CD14-positive monocyte (primary cell): ENCODE results near the gene SEPTIN5. TPM values are rescaled to one million over a fixed set of nuclear protein-coding genes. Genes with fewer than 3 reads are reported as not detected.

Experiments
- DNase-seq, 3 donors: peaks; one replicate each; pipeline ENCODE4 v3.0.0-alpha.2; 2011 to 2022
- H2AFZ ChIP-seq: 2 replicates; pipeline ENCODE4 v1.6.0; 2012; ENCODE audit warnings: mild to moderate bottlenecking, low read depth, low read length, inconsistent platforms; ENCODE audit not compliant: insufficient read depth, poor library complexity, severe bottlenecking
- H3K27ac ChIP-seq, 2 donors: 1 replicate in 1 of 2; 2 replicates in 1 of 2; pipeline ENCODE4 v1.5.1; 2012 to 2013; ENCODE audit warnings: low read length in 2 of 2, control low read depth in 1 of 2, inconsistent platforms in 1 of 2, low read depth in 1 of 2, mild to moderate bottlenecking in 1 of 2
- H3K27me3 ChIP-seq, 2 donors: one replicate each; pipeline versions ENCODE4 v1.6.0 to v1.6.1; 2011 to 2013; ENCODE audit warnings: low read length in 2 of 2; ENCODE audit not compliant: control insufficient read depth in 2 of 2, insufficient read depth in 2 of 2
- H3K36me3 ChIP-seq, 2 donors: replicated peaks in 1 of 2; 1 replicate in 1 of 2; 2 replicates in 1 of 2; pipeline versions ENCODE4 v1.5.1 to v1.6.1; 2012 to 2013; ENCODE audit warnings: low read length in 2 of 2, control low read depth in 1 of 2, inconsistent platforms in 1 of 2, mild to moderate bottlenecking in 1 of 2; ENCODE audit not compliant: insufficient read depth in 2 of 2, control insufficient read depth in 1 of 2
- H3K4me1 ChIP-seq, 2 donors: 1 replicate in 1 of 2; 2 replicates in 1 of 2; pipeline versions ENCODE4 v1.5.1 to v1.6.1; 2012 to 2013; ENCODE audit warnings: low read length in 2 of 2, control low read depth in 1 of 2, inconsistent platforms in 1 of 2, mild to moderate bottlenecking in 1 of 2, moderate library complexity in 1 of 2; ENCODE audit not compliant: insufficient read depth in 2 of 2, control insufficient read depth in 1 of 2
- H3K4me2 ChIP-seq: replicated peaks from 2 replicates; pipeline ENCODE3; 2012; ENCODE audit warnings: low read length, moderate library complexity, mild to moderate bottlenecking; ENCODE audit not compliant: poor library complexity, severe bottlenecking; ENCODE audit errors: extremely low read depth
- H3K4me3 ChIP-seq, 3 experiments: fragments of 200-600 bp in 1 of 3; sonication (generic) in 1 of 3; replicated peaks in 1 of 3; 1 replicate in 2 of 3; 2 replicates in 1 of 3; pipeline ENCODE4 v1.5.1; 2011 to 2013; ENCODE audit warnings: low read length in 3 of 3, mild to moderate bottlenecking in 3 of 3, control low read depth in 2 of 3, low read depth in 2 of 3, inconsistent platforms in 1 of 3, moderate library complexity in 1 of 3
- H3K79me2 ChIP-seq: 2 replicates; pipeline ENCODE4 v1.6.0; 2012; ENCODE audit warnings: mild to moderate bottlenecking, control low read depth, inconsistent platforms, low read length, moderate library complexity; ENCODE audit not compliant: insufficient read depth
- H3K9ac ChIP-seq: 2 replicates; pipeline ENCODE4 v1.6.0; 2017; ENCODE audit warnings: low read length, mild to moderate bottlenecking; ENCODE audit not compliant: insufficient read depth, poor library complexity, severe bottlenecking
- H3K9me3 ChIP-seq, 2 donors: replicated peaks in 1 of 2; 1 replicate in 1 of 2; 2 replicates in 1 of 2; pipeline versions ENCODE4 v1.5.1 to v1.6.1; 2012 to 2013; ENCODE audit warnings: low read length in 2 of 2, control low read depth in 1 of 2; ENCODE audit not compliant: control insufficient read depth in 1 of 2, insufficient read depth in 1 of 2
- H4K20me1 ChIP-seq: 2 replicates; pipeline ENCODE4 v1.6.0; 2012; ENCODE audit warnings: mild to moderate bottlenecking, low read length, control low read depth, moderate library complexity; ENCODE audit not compliant: insufficient read depth
- H3K27ac Mint-ChIP-seq, 7 donors: one replicate each; pipeline ENCODE4 v1.8.0; 2020; ENCODE audit warnings: mild to moderate bottlenecking in 7 of 7, mixed read lengths in 7 of 7, moderate library complexity in 6 of 7, inconsistent platforms in 2 of 7
- H3K27me3 Mint-ChIP-seq, 3 donors: one replicate each; pipeline ENCODE4 v1.8.0; 2021 to 2022; ENCODE audit warnings: low read depth in 3 of 3, mild to moderate bottlenecking in 3 of 3, mixed read lengths in 3 of 3, moderate library complexity in 3 of 3, inconsistent platforms in 1 of 3
- H3K36me3 Mint-ChIP-seq, 2 donors: one replicate each; pipeline ENCODE4 v1.8.0; 2020; ENCODE audit warnings: mixed read lengths in 2 of 2, inconsistent platforms in 1 of 2, mild to moderate bottlenecking in 1 of 2
- H3K4me1 Mint-ChIP-seq: one replicate; pipeline ENCODE4 v1.8.0; 2020; ENCODE audit warnings: mild to moderate bottlenecking, mixed read lengths
- H3K4me3 Mint-ChIP-seq, 2 donors: one replicate each; pipeline ENCODE4 v1.8.0; 2020; ENCODE audit warnings: mild to moderate bottlenecking in 2 of 2, mixed read lengths in 2 of 2, moderate library complexity in 1 of 2
- H3K9me3 Mint-ChIP-seq, 7 donors: one replicate each; pipeline ENCODE4 v1.8.0; 2020 to 2022; ENCODE audit warnings: mixed read lengths in 7 of 7, mild to moderate bottlenecking in 6 of 7, moderate library complexity in 6 of 7, inconsistent platforms in 2 of 7
- WGBS: methylation state at CpG from one replicate; pipeline ENCODE4 v1.1.5; 2013; ENCODE audit warnings: missing lambda C conversion rate; ENCODE audit not compliant: insufficient coverage; 5-methylcytosine and 5-hydroxymethylcytosine counted together
- intact Hi-C, 2 donors: fragments of 100-400 bp; cut with micrococcal nuclease; formaldehyde crosslinking; loops; one replicate each; pipeline versions ENCODE4 v1.15.0 to v1.15.1; 2023
- polyA plus RNA-seq, 3 donors: library from polyadenylated mRNA; depleted of rRNA in 1 of 3; unstranded in 2 of 3; stranded (reverse) in 1 of 3; fragments of 300-500 nt in 2 of 3; fragments of >200 nt in 1 of 3; fragmentation: Illumina TruSeq in 2 of 3; gene quantifications; 1 replicate in 2 of 3; 2 replicates in 1 of 3; pipeline ENCODE4 v1.2.3, GENCODE V29; 2012 to 2021
- TF ChIP-seq, protein P1 (sequence below): fragments of 200-600 bp; IDR thresholded peaks from one replicate; pipeline ENCODE4 v1.8.0; 2022; ENCODE audit warnings: antibody characterized with exemption, mild to moderate bottlenecking

The SEPTIN5 gene
- polyA plus RNA-seq, 3 donors: 0.50 to 0.64 TPM; not detected in 1

DNA sequence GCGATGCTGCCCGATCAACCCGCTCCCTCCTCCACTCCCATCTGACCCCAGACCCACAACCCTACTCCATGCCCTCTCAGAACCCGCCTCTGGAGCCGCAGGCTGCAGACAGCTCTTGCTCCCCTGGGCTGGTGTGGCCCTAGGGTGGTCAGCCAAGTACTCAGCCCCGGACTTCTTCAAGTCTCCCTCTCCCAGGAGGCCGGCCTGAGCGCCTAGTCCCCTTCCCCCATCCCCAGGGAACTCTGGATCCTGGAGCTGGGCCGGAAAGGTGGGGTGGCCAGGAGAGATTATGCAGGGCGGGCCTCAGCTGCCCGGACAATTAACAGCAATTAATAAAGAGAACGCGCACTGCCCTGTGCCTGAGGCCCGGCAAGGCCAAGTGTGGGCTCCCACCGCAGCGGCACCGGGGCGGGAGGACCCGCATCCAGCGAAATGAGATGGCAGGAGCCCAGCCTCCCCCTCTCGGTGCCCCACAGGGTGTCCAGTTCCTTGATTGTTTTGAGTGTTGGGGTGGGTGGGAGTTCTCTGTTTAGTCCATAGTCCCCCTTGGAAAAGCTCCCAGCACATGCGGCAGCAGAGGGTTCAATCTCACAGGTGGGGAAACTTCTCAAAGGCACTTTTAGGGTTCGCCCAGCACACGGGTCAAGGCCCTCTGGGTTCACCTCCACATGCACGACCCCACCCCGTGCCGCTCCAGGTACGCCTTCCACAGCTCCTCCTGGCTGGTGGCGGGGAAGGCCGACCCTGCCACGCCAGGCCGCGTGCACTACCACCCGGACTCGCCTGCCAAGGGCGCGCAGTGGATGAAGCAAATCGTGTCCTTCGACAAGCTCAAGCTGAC lies 49.4 kb downstream of the SEPTIN5 start:
- no peaks in the 10 kb centered on the region for H4K20me1 ChIP-seq
- peak overlapping the region in 1 of 2 donors; percentile 85 for H3K4me3 Mint-ChIP-seq
- H3K4me1 Mint-ChIP-seq: peaks cover 27% of the 10 kb centered on the region
- no peak for DNase-seq
- no peak overlapping the region for H3K9ac ChIP-seq
- peaks cover 55 to 78% of the 10 kb centered on the region in 2 donors for H3K27me3 ChIP-seq
- H3K9me3 ChIP-seq: peaks cover 6 to 46% of the 10 kb centered on the region in 2 donors
- H3K27ac ChIP-seq: no peak overlapping the region
- WGBS: 80% methylated on average over 29 of the region's 39 CpGs
- peaks cover 23 to 40% of the 10 kb centered on the region in 2 donors for H3K4me1 ChIP-seq
- peaks cover 7 to 15% of the 10 kb centered on the region in 2 donors for H3K36me3 Mint-ChIP-seq
- intact Hi-C loops: no loop called here
- TF ChIP-seq, protein P1, sequence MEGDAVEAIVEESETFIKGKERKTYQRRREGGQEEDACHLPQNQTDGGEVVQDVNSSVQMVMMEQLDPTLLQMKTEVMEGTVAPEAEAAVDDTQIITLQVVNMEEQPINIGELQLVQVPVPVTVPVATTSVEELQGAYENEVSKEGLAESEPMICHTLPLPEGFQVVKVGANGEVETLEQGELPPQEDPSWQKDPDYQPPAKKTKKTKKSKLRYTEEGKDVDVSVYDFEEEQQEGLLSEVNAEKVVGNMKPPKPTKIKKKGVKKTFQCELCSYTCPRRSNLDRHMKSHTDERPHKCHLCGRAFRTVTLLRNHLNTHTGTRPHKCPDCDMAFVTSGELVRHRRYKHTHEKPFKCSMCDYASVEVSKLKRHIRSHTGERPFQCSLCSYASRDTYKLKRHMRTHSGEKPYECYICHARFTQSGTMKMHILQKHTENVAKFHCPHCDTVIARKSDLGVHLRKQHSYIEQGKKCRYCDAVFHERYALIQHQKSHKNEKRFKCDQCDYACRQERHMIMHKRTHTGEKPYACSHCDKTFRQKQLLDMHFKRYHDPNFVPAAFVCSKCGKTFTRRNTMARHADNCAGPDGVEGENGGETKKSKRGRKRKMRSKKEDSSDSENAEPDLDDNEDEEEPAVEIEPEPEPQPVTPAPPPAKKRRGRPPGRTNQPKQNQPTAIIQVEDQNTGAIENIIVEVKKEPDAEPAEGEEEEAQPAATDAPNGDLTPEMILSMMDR: no peak
- no peak overlapping the region for H3K4me3 ChIP-seq
- peaks cover 73 to 89% (median 78%) of the 10 kb centered on the region in 3 donors for H3K27me3 Mint-ChIP-seq
- no peak overlapping the region for H3K27ac Mint-ChIP-seq
- H3K9me3 Mint-ChIP-seq: peaks cover 0 to 33% (median 18%) of the 10 kb centered on the region in 7 donors
- H2AFZ ChIP-seq: no peak overlapping the region
- no peak overlapping the region for H3K4me2 ChIP-seq
- no peaks in the 10 kb centered on the region for H3K79me2 ChIP-seq
- H3K36me3 ChIP-seq: no peaks in the 10 kb centered on the region

DNA sequence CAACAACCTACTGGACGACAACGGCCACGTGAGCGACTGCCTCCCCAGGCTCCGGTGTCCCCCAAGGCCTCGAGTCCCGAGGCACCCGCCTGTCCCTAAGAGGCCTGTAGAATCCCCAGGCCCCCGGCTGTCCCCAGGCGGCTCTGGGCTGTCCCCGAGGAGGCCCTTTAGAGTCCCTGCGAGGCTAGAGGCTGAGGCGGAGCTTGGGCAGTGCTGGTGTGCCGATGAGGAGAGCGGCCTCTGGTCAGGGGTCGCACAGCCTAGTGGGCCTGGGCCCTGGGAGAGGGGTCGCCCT lies 49.9 kb downstream of the SEPTIN5 start:
- Mint-ChIP-seq H3K27me3 (peaks cover 73 to 89% (median 79%) of the 10 kb centered on the region in 3 donors), H3K9me3 (peaks cover 0 to 33% (median 16%) of the 10 kb centered on the region in 7 donors), H3K27ac (no peak overlapping the region), H3K4me1 (peaks cover 27% of the 10 kb centered on the region), H3K4me3 (peak overlapping the region in 1 of 2 donors; percentile 85), H3K36me3 (peaks cover 7 to 15% of the 10 kb centered on the region in 2 donors)
- no peak for DNase-seq
- Histone ChIP-seq H3K4me3 (no peak overlapping the region), H3K4me1 (peaks cover 23 to 38% of the 10 kb centered on the region in 2 donors), H3K4me2 (no peak overlapping the region), H2AFZ (no peak overlapping the region), H3K9ac (no peak overlapping the region), H4K20me1 (no peaks in the 10 kb centered on the region), H3K9me3 (peaks cover 6 to 41% of the 10 kb centered on the region in 2 donors), H3K36me3 (no peaks in the 10 kb centered on the region), H3K27me3 (peaks cover 51 to 79% of the 10 kb centered on the region in 2 donors), H3K79me2 (no peaks in the 10 kb centered on the region), H3K27ac (no peak overlapping the region)
- TF ChIP-seq, protein P1: no peak
- WGBS: 84% methylated on average over 14 of the region's 17 CpGs
- intact Hi-C loops: no loop called here
